GM19043 (cell line): ENCODE data around the gene ANKRD44.
"Not testable (repeated sequence)": the region's sequence is repeated elsewhere in the genome, so short reads cannot be mapped to it uniquely, and the experiment has no call there.

ENCODE experiments used
- ATAC-seq: cut with Tn5 transposase; IDR thresholded peaks from one replicate; pipeline ENCODE4 v1.9.1; 2021; ENCODE audit warnings: low read depth; ENCODE audit not compliant: unreplicated experiment

The ANKRD44 gene

GRCh38 chr2:197310271-197310985 is at the start of gene ANKRD44:
Gene ANKRD44 (minus strand): TSS chr2:197310780. CDS start chr2:197310604, 176 bp downstream.
- ATAC-seq = peak; percentile 54

- no peak for ATAC-seq
These were observed 49.3 kb upstream of the ANKRD44 start for GRCh38 chr2:197359859-197360258.

DNA sequence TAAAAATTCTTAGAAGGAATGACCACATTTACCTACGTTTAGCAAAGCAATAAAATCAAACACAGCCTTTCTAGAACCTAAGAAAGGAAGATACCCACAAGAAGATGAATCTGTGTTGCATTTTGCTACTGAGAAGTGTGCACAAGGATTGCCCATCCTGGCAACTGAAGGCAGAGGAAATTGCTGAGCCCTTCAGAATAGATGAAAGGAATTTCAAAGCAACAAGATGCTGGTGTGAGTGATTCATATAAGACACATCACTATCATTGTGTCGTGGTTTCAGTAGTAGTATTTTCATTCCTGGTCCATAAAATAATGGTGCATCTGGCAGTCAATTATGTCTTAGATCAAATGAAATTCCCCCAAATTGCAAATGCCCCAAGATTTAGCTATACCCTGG is 48.4 kb upstream of the ANKRD44 start:
- no peak for ATAC-seq

DNA sequence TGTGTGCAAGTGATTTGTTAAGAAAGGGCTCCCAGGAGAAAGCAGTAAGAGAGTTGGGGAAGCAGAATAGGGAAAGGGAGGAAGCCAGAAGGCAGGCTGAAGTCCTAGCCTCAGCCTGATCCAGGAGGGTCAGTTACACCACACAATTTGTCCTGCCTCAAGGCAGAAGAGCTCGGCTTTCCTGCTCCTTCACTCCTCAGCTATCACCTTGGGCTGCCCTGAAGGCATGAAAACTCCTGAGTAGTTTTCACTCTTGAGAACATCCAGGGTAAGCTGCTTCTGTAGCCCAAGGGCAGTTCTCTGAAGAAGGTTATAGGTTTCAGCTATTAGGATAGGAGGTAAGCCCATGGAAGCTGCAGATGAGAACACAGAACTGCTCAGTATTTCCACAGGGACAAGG is 47.4 kb upstream of the ANKRD44 start:
- ATAC-seq = no peak

- no peak for ATAC-seq
These were observed 45.6 kb upstream of the ANKRD44 start for GRCh38 chr2:197356136-197356535.

DNA sequence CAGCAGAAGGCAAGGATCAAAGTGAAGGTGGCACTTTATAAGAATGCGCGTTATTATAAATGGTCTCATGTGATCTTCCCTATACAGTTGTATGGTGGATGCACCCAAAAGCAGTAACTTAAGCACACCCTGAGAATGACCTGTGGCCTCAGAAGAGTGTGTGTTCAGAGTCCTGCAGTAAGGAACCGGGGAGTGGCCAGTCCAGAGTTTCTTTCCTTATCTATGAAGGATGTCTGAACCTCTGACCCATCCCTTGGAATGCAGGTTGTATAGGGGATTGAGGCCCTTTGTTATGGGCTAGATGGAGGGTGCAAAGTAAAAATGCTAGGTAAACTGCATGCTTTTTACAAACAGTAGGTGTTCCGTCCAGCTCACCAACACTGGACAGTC is 43.6 kb upstream of the ANKRD44 start:
- no peak for ATAC-seq

- ATAC-seq = no peak
These were observed 43.0 kb upstream of the ANKRD44 start for GRCh38 chr2:197353393-197354168.

DNA sequence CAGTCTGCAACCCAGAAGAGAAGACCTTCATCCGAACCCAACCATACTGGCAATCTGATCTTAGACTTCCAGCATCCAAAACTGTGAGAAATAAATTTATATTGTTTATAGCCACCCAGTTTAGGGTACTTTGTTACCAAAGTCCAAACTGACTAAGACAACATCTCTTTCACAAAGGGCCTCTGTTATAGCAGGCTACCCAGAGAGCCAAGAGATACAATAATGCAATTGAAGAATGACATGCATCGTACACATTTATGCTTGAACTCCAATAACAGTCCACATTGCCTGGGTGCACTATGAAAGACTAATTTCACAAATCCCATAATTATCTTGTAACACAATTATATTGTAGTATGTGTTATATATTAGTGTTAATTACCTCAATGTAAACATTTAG is 39.1 kb upstream of the ANKRD44 start:
- ATAC-seq = no peak

GRCh38 chr2:197348721-197349360 is 38.3 kb upstream of the ANKRD44 start:
- no peak for ATAC-seq

DNA sequence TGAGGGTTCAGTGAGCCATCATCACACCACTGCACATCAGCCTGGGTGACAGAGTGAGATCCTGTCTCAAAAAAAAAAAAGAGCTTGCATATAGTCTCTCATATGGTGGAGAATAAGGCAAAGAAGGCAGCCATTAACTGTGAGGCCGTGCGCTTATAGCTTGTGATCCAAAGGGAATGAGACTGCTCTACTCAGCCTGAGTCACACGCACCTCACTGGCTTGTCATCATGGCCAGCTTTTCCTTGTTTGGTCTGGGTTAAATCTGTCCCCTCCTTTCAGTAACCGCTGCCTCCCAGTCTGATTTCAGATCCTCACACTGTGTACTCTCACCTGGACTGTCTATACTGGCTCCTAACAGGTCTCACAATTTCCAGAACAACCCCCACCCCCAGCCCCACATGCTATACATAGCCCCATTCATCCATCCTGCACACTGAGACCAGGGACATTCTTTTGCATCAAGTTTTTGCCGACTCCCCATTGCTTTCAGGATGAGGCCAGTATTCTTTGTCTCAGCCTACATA is 35.3 kb upstream of the ANKRD44 start:
- no peak for ATAC-seq

- not testable (repeated sequence) for ATAC-seq
These were observed 33.4 kb upstream of the ANKRD44 start for GRCh38 chr2:197343968-197344367.

DNA sequence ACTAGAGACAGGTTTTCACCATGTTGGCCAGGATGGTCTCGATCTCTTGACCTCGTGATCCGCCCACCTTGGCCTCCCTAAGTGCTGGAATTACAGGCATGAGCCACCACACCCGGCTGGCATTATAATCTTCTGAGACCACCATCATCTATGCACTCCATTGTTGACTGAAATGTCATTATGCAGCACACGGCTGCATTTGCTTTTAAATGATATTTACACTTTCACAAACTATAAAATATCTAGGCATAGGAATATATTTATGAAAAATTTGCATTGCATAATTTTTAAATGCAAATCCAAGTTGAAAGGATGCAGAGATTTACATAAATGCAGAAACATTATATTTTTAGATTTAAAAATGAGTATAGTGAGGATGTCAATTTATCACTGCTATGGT is 30.0 kb upstream of the ANKRD44 start:
- no peak for ATAC-seq

- ATAC-seq = no peak
These were observed 29.1 kb upstream of the ANKRD44 start for GRCh38 chr2:197339496-197340220.

- no peak for ATAC-seq
These were observed 28.4 kb upstream of the ANKRD44 start for GRCh38 chr2:197339016-197339415.

DNA sequence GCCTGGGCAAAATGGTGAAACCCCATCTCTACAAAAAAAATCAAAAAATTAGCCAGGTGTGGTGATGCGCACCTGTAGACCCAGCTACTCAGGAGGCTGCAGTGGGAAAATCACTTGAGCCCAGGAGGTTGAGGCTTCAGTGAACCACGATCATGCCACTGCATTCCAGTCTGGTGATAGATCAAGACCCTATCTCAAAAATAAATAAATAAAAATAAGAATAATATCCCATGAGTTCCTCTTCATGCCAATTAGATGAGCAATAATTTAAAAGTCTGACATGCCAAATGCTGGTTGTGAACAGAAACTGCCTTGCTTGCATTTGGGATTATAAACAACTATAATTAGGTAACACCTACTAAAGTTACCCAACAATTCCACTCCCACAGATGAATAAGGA is 22.1 kb upstream of the ANKRD44 start:
- ATAC-seq = no peak

DNA sequence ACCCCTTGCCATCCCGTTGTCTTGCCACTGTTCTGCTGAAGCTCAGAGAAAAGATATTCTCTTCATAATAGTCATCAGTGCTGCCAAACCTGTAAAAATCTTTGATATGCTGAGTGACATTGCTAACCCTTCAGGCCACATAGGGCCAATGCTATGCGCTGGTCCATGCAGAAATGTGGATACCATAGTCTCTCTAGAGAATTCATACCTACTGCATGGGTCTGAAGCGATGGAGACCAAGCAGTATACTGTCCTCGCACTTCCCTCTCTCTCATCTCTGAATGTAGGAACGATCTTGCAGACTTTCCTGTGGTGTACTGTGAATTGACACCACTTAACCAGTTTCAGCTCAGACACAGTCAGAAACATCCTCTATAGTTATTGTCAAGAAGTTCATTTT is 17.9 kb upstream of the ANKRD44 start:
- no peak for ATAC-seq

- no peak for ATAC-seq
These were observed 17.0 kb upstream of the ANKRD44 start for GRCh38 chr2:197327472-197328098.

GRCh38 chr2:197327073-197327471 is 16.5 kb upstream of the ANKRD44 start:
- no peak for ATAC-seq

DNA sequence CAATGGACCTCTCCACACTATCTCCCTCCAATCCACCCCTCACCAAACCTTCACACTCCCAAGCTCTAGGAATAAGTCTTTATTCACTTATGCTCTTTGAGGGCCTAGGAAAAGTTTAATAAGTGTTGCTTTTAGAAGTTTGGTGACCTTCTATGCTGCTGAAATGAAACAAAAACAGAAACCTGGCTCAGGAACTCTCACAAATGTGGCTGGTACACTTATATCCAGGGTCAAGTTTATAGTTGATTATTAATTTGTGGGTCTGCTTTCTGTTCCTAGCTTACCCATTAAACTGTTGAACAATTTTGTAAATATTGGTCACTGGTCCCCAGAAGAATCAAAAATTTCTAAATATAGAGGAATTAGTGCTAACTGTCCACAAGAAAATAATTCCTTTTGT is 14.2 kb upstream of the ANKRD44 start:
- ATAC-seq = peak; percentile 89
